HG02981 (cell line): Measurements from ENCODE around the gene AGER.
"Not testable (repeated sequence)": the region's sequence is repeated elsewhere in the genome, so short reads cannot be mapped to it uniquely, and the experiment has no call there.

Experiments
- ATAC-seq: cut with Tn5 transposase; IDR thresholded peaks from one replicate; pipeline ENCODE4 v1.9.1; 2021; ENCODE audit warnings: mild to moderate bottlenecking, moderate library complexity; ENCODE audit not compliant: unreplicated experiment

Gene AGER

DNA sequence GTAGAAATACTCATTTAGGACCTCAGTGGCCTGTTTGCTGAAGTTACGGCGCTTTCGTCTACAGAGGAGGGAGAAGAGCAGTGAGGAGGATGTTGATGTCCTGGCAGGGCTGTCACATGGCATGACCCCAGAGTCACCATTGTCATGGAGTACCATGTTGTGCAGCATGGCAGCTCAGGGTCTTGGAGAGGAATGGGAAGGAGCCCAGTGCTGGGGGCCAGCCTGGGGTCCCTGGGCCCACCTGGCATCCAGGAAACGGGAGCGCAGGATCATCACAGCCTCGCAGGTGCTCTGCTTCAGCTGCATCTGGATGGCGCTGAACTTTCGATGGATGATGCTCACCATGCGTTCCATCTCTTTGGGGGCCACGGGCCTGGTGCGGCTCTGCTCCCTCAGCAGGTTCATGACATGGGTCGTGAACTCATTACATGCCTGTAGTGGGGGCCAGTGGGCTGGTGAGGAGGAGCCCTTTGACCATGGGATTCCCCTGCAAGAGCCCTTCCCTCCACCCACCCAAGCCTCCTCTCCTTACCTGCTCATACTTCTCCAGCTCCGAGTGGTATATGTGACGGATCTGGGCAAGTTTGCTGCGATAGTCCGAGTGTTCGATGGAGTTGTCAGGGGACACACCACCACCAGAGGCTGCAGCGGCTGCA lies 3.8 kb upstream of the AGER start:
- ATAC-seq = not testable (repeated sequence)

DNA sequence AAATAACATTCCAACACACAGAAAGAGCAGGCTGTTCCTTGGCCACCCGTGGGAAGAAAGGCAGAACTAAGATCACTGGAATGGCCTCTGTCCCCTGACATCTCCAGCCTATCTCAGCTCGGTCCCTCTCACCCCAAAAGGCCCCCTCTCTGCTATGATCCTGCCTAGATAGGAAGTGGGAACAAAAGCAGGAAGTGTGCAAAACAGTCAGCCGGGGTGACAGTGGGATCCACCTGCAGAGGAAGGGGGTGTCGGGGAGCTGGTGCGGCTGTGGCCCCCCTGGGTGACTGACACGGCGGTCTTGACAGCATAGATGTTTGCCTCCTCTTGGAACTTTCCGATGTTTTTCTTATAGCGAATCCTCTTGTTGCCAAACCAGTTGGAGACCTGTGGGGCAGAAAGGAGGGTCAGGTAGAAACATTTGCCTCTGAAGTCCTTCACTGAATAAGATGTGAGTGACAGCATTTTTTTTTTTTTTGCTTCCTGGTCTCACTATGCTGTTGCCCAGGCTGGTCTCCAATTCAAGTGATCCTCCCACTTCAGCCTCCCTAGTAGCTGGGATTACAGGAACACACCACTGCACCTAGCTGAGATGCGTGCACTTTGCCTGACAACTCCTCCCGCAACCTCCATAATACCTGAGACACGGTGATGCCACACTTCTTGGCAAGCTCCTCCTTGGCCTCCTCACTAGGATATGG lies 3.1 kb upstream of the AGER start:
- ATAC-seq = no peak

GRCh38 chr6:32186151-32186840 lies 2.2 kb upstream of the AGER start:
- ATAC-seq = not testable (repeated sequence)

- ATAC-seq = not testable (repeated sequence)
These were observed 1.7 kb upstream of the AGER start for GRCh38 chr6:32185681-32186131.

DNA sequence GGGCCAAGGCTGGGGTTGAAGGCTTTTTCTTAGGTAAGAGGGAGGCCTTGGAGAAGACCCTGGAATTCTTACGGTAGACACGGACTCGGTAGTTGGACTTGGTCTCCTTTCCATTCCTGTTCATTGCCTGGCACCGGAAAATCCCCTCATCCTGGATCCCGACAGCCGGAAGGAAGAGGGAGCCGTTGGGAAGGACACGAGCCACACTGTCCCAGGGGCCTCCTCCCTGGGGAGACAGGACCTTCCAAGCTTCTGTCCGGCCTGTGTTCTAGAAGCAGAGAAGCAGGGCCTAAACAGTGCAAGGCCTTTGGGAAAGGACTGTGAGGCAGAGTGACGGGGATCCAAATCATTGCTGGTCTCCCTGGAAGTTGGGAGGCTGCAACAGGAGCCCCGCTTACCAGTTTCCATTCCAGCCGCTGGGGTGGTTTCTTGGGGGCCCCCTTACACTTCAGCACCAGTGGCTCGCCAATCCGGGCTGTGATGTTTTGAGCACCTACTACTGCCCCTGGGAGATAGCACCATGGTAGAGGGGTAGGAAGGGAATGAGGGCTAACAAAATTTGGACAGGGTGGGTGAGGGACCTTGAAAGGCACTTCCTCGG lies 470 bp downstream of the AGER start:
- no peak for ATAC-seq

GRCh38 chr6:32183030-32183429 lies 1.0 kb downstream of the AGER start:
- no peak for ATAC-seq

- no peak for ATAC-seq
These were observed 1.5 kb downstream of the AGER start for GRCh38 chr6:32182555-32182981.

- ATAC-seq = no peak
These were observed 2.0 kb downstream of the AGER start for GRCh38 chr6:32181915-32182529.

GRCh38 chr6:32181148-32181702 lies 2.8 kb downstream of the AGER start:
- ATAC-seq = no peak

DNA sequence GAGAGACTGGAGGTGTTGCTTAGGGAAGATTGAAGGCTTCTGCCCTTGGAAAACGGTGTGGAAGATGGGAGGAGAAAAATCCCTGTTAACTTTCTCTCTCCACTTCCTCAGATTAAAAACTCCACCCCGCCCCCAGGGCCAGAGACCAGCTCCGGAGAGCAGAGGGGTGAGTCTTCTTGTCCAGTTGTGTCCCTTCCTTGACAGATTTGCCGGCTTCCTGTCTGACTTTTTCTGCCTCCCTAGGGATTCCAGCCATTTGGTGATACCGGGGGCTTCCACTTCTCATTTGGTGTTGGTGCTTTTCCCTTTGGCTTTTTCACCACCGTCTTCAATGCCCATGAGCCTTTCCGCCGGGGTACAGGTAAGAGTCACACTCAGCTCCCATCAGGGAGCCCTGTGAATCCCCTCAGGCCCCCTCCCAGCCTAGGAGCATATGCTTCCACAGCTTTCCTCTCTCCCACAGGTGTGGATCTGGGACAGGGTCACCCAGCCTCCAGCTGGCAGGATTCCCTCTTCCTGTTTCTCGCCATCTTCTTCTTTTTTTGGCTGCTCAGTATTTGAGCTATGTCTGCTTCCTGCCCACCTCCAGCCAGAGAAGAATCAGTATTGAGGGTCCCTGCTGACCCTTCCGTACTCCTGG lies 4.2 kb downstream of the AGER start:
- no peak for ATAC-seq

GRCh38 chr6:32178547-32179440 lies 5.3 kb downstream of the AGER start:
- no peak for ATAC-seq

DNA sequence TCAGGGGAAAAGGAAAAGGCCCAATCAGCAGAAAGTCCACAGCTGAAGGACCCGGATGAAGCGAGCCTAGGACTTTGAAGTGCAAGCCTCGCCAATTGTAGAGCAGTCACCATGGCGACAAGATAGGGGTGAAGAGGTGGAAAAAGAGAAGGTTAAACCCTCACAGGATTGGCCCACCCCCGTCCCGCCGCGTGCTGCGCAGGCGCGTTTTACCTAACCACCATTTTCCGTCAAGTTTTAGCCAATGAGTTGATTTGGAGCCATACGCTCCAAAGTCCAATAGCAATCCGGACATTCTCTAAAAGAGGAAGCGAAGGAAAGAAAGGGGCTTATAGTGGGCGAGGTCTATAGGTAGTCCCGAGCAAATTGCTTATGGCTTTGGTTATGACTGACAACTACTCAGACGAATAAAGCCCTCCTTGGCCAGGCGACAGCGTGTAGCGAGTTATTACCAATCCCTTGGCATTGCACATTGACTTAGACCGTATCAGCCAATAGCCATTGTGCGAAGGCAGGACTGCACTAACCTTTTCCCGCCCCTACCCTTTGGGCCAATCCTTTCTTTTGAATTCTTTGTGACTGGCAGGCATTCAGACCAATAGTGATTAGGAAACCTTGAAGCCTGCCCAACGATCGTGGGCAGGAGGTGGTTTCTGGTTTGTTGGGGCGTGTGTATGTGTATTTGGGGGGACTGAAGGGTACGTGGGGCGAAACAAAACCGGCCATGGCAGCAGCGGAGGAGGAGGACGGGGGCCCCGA lies 6.1 kb downstream of the AGER start, which contains the start of gene RNF5:
Gene RNF5, plus strand, starts transcription at position 618 of the 759 bp plus-strand sequence. Its CDS starts 107 bp downstream, at position 725.
- ATAC-seq = peak; percentile 81

GRCh38 chr6:32177183-32177787 lies 6.8 kb downstream of the AGER start:
- ATAC-seq = no peak

GRCh38 chr6:32176476-32177182 lies 7.4 kb downstream of the AGER start:
- no peak for ATAC-seq

DNA sequence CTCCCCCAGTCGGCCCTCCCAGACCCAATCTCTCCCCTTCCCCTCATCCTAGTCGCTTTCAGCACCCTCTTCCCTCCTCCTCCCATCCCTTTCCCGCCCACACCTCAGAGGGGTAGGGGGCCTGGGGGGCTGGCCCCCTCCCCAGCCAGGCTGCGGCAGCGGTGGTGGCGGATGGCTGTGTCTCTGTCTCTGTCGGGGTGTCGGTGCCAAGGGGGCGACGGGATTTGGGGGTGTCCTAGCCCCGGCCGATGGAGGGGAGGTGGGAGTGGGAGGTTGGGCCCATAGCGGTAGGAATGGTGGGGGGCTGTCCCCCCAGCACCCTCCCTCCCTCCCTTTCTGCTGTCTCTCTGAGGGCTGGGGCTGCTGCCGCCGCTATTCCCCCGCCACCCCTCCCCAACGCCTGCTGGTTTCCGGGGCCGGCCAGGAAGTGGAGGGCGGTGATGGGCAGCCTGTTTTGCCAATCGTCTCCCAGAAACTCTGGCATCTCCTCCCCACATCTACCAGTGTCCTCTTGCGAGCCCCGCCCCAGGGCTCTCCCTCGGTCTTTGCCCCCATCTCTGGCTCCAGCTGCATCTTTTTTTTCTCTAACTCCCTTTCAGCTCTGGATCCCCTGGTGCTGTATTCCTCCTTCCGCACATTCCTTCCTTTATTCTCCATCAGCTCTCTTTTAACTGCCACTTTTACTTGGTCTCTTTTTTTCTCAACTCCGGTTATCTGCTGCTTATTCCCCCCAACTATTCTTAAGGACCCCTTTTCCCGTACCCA lies 8.2 kb downstream of the AGER start, which contains the start of gene AGPAT1:
Gene AGPAT1, minus strand, starts transcription at position 374 of the 765 bp plus-strand sequence. CDS start 4,588 bp downstream, outside the sequence.
- no peak for ATAC-seq

DNA sequence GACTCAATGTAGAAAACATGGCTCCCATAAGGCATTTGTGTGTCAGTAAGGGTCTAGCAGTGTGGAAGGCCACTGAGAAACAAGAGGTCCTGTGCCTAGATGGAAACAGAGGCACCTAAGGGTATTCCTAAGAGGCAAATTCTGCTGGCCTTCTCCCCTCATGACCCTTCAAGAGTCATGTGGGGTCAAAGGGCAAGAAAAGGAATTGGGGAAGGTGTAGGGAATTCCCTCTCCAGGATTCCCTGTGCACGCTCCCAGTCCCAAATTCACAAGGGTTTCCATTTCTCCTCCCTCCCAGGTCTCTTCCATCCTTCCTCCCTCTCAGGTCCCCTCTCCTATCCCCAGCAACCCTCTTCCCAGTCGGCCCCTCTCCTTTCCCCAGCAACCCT lies 8.7 kb downstream of the AGER start:
- no peak for ATAC-seq
